Right lung (tissue), 5 donors: Measurements from ENCODE around the gene CCR5. TPM values are rescaled to one million over a fixed set of nuclear protein-coding genes. Genes with fewer than 3 reads are reported as not detected.
A peak's percentile ranks its signal among the peaks of the same experiment; 100 is the strongest.
"Not testable (repeated sequence)": the region's sequence is repeated elsewhere in the genome, so short reads cannot be mapped to it uniquely, and the experiment has no call there.

Experiments used
- DNase-seq, 2 donors: peaks; one replicate each; pipeline ENCODE4 v3.0.0-alpha.2; 2013
- polyA plus RNA-seq, 5 donors: library from polyadenylated mRNA; unstranded; fragments of 120-200 nt; gene quantifications; one replicate each; pipeline versions ENCODE4 v1.2.1 to v1.2.3, GENCODE V29; 2013; ENCODE audit warnings: inconsistent platforms in 1 of 5, low replicate concordance in 1 of 5; ENCODE audit not compliant: insufficient read length in 5 of 5, insufficient read depth in 1 of 5

Gene CCR5
- polyA plus RNA-seq, 5 donors: 0.41 to 1.0 (median 0.55) TPM

DNA sequence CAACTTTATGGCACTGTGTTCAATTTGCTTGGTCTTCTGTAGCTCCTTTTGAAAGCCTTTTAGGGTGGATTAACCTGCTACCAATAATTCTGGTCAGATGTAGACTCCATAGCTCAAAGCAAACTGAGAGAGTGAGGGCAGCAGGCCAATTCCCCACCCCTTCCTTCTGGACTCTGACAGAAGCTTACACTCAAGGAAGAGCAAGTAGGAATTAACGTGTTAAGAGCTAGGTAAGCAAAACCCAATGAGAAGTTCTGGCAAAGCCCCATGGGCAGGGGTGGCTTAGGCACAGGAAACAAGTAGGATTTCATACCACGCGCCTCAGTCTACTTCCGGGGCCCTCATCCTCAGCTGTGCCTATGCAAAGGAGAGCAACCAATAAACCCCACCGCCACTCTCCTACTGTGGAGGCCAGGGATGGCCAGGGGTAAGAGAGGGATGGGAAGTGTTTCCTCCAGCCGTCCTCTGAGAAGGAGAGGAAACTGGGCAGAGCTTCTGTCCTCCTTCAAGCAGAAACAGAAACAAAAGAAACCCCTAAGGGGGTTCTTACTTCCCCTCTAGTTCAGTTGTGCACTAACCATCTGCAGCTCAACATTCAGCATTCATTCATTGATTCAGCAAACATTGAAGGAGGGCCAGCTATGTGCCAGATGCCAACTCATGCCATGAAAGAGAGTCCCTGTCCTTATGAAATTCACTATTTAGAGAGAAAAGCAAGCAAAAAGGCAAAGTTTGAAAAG, 12.6 kb downstream of the CCR5 start:
- no peak for DNase-seq

DNA sequence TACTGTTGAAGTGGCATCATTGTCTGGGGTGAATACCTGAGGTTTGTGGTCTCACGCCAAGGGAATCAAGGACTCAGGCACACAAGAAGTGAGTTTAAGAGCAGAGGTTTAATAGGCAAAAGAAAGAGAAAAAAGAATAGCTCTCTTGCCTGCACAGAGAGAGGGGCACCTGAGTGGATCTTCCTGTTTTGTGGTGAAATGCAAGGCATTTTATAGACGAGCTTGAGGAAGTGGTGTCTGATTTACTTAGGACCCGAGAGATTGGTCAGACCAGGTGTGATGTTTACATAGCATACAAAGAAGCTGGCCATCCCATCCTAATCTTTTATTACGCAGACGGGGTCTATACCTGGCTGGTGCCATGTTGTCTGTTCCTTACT, 13.2 kb downstream of the CCR5 start:
- no peak for DNase-seq

DNA sequence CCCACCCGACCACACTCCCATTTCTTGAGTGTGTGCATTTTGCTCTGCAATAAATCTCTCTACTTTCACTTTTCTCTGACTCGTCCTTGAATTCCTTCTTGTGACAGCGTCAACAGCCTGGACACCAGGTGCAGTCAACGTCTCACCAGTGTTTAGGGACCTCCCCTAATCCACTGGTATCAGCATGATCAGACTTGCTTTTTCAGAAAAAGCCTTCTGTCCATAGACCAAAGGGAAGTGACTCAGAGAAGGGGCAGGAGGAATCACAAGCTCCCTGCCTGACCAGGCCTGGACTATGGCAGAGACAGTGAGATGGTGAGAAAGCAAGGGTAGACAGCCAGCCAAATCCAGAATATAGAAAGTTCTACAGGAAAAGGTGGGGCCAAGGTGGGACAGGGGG, 15.5 kb downstream of the CCR5 start:
- no peak for DNase-seq

DNA sequence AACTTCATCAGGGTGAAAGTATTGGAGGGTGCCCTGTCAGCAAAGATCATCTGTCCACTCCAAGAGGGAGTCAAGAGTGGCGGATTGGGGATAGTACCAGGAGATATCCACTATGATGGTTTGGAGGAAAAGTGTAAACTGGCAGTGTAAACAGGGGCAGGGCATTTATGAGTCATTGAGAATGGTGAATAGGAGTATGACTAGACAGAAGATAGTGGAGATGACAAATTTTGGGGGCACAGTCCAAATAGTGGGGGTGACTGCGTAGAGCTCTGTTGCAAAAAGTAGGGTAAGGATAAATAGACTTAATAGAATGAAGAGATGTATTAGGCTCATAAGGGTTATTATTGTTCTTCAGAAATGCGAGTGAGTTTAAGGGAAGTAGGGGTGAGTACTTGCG, 18.1 kb downstream of the CCR5 start:
- DNase-seq: not testable (repeated sequence)

DNA sequence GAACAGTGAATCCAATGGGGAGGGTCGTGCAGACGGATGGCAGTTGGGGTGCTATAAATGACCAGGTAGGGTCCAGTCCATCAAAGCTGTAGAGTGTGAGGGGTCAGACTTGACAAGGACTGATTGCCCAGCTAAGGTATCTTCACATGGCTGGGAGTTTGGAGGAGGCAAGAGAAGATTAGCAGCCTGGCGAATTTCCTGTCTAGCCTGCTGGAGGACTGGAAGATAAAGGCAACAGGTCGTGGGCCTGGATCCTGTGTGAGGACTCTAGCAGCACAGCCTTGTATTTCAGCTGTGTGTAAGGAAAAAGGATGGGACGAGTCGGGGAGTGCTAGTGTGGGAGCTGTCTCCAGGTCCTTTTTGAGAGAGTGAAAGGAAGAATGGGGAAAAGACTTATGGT, 18.6 kb downstream of the CCR5 start:
- no peak for DNase-seq

DNA sequence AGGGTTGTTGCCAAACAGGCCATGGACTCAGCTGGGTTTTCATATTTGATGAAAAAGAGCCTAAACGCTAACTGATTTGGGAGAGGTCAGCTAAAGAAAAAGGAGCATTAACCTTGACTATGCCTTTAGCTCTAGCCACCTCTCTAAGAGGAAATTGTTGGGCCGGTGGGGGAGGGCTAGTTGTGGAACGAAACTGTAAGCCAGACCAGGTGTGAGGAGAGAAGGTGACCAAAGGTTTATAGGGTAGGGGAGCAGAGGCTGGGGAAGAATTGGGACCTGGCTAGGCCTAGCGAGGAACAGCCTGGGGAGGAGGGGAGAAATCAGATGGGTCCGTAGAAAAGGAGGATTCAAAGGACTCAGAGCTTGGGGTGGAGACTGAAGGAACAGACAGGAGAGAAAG, 20.8 kb downstream of the CCR5 start:
- not testable (repeated sequence) for DNase-seq

DNA sequence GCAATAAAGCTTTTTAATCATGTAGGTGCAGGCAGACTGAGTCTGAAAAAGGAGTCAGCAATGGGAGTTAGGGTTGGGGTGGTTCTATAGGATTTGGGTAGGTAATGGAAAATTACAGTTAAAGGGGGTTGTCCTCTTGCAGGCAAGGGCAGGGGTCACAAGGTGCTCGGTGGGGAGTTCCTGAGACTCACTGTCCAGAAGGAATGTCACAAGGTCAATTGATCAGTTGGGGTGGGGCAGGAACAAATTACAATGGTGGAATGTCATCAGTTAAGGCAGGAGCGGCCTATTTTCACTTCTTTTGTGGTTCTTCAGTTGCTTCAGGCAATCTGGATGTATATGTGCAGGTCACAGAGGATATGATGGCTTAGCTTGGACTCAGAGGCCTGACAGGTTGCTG, 22.3 kb downstream of the CCR5 start:
- DNase-seq: no peak

DNA sequence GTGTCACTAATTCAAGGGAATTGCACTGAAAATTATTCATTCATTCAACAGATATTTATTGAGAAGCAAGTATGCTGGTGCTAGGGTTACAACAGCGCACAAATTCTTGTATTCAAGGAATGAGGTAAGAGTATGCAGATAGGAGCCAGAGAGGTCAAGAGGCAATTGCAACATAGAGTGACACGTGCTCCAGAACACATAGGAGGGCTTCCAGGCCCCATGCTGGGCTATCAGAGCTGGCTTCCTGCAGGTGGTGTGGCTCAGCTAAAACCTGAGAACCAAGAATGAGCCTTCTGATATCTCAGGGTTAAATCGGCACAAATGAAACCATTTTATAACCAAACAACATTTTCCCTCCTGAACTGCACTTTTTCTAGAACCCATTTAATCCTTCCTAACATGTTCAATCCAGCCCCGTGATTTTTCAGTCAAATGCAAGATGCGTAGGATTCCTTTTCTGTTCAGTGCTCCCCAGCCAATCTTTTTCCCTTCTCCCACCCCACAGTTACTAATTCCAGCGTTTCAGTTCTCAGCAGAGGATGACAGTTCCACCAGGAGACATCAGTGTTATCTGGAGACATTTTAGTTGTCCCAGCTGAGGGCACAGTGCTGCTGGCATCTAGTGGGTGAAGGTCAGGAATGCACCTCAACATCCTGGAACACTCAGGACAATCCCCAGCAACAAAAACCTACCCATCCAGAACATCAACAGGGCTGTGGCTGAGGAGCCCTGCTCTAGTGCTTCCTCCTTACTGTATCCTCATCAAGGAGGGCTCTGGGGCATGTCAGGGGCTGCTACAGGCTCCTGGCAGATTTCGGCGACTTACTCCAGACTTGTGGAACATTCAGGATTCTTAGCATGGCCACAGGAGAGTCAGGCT, 23.0 kb downstream of the CCR5 start:
- DNase-seq: no peak

DNA sequence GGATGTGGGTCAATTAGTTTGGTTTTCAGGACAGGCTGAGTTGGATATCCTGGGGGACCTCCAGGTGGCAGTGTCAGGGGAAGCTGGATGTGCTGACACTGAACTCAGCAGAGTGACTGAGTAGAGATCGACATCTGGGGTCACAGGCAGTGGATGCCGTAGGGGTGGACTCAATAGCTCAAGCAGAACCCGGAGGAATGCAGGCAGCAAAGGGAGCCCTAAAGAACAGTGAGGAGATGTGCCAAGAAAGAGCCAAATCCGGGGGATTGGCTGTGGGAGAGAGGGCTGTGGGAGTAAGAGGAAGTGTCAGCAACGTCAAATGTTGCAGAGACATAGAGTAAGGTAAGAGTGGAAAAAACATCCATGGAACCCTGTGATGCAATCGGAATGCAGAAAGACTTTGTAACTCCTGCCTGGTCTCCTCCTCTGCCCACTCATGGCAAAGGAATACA, 24.5 kb downstream of the CCR5 start:
- no peak for DNase-seq

DNA sequence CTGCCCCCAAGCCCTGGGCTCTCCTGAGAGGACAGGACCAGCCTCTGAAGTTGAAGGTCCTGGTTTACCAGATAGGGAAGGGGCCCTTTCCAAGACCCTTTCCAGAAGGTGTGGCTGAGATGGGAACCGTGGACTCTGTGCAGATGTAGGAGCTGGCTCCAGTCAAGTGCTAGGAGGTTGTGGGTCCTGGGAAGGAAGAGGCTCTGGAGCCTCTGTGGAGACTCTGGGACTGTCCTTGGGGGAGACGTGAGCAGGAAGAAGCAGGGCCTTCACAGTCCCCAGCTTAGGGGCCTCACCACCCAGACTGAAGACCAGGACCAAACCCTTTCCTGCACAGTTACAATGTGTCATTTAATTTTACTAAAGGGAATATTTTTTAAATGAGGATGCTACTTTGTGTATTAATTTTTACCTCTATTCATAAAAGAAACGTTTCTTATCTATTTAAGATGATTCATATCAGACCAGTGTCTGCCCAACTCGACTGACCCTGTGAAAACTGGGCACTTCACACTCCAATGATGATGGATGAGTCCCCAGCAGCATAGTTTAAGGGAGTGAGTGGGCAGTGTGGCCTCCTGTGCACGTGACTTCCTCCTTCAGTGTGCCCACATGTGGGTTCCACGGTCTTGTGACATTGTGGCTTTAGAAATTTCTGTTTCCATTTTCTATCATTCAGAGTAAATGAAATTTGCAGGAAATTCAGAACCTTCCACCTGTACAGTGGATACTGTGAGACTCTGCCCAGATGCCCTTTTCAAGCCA, 25.2 kb downstream of the CCR5 start:
- no peak for DNase-seq

DNA sequence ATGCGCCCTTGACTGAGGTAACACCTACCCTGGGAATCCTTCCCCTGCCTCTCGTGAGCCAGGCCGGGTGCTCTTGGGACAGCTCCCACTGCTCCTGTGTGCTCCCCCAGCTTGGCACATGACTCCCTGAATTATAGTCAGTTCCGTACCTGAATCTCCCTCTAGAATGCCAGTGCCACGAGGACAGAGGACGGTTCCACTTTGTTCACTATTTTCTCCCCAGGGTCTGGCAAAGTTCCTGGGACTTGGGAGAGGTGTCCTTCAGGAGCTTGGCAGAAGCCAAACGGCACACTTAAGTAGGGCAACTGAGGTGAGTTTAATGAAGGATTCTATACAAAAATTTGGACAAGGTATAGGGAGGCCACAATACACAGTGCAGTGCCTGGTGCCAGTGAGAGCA, 26.4 kb downstream of the CCR5 start:
- DNase-seq: no peak

DNA sequence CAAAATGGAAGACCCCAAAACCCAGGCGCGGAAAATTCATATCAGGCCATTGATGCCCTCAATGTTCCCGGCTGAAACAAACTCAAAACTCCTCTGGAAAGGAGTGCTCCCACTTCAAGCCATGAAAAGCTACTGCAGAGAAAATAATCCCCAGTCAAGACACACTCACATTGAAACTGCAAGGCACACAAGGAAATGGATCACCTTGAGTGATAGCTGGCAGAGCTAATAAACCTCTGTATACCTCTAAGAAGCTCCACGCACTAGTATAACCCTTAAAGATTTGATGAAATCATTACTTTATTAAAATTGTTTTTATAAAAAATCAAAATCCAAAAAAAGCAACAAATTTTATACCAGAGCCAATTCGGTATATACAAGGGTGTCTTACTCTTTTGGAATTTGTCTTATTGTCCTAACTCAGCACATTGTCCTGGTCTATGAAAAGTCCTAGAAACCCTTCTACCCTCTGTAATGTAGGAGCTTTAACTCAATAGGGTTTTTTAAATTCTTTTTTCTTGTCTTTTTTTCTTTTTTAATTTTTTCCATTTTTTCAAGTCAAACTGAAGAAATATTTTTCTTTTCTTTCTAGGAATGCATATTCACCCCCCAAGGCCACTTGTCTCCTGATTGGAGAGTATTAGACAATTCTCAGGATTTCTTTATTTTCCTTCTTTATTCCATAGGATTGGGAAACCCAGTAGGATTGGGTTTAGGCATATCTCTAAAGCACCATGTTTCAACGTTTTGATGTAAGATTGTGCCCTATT, 27.6 kb downstream of the CCR5 start:
- no peak for DNase-seq

DNA sequence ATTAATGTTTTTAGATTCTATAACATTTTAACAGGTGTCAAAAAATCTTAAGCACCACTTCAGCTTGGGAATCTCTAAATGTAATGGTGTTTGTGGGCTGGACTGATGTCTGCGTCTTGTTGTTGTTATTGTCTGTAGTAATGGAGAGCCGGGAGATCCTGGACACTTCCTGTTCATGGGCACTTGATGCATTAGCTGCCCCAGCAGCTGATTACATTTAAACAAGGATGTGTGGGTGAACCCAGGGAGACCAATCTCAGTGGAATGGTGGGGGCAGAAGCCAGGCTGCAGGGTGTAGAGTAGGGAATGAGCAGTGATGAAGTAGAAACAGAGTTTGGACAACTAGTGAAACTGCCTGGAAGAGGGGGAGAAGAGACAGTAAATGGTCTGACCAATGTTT, 28.4 kb downstream of the CCR5 start:
- DNase-seq: no peak

DNA sequence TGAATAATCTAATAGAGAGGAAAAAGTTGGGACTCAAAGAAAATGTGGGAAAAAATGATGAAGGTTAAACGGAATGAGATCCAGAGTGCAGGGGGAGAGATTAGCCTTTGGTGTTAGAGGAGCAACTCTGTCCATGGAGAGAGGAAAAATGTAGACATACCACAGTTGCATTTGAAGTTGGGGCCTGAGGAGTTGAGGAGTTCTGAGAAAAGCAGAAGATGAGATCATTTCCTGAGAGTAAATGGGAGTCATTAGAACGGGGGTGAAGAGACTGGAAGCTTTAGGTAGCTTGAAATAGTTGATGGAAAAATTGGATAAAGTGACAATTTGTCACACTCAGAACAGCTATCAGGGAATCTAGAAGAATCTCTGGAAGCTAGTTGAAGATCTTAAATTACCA, 28.8 kb downstream of the CCR5 start:
- no peak for DNase-seq

DNA sequence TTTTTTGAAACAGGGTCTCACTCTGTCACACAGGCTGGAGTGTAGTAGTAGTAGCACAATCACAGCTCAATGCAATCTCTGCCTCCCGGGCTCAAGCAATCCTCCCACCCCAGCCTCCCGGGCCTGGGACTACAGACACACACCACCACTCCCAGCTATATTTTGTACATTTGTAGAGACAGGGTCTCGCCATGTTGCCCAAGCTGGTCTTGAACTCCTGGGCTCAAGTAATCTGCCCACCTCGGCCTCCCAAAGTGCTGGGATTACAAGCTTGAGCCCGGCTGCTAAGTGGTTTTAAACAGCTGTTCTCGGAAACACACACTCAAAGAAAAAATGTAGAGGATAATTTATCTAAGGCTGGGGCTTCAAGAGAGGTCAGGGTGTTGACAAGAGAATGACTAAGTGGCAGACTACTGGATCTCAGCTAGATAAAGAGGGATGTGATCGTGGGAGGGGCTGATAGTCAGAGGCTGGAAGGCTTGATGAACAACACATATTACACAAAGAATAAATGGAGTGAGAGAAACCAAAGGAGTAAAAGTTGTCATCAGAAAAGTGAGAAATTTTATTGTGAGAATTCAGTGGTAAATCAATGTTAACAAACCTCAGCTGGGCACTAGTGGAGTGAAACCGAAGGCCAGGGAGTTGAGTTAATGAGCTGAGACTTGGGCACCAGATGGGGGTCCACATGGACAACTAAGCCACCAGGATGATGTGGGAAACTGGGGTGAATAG, 29.4 kb downstream of the CCR5 start:
- peak; percentile 69 to 77 for DNase-seq

DNA sequence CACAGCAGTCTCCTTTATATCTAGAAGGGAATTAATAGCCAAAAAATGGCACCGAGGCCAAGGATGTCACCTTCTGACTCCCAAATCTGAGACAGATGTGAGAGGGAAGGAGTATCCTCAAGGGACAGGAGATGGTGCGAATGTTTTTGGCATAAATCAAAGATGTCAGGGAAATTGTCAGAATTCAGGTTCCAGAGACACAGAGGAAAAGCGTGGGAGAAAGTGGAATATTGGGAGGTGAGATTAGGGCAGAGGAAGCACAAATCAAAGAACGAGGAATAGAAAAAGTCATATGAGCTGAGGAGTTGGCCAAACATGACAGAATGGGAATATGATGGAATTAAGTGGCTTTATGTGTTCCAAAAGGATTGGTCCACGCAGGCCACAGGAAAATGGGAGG, 30.1 kb downstream of the CCR5 start:
- no peak for DNase-seq

DNA sequence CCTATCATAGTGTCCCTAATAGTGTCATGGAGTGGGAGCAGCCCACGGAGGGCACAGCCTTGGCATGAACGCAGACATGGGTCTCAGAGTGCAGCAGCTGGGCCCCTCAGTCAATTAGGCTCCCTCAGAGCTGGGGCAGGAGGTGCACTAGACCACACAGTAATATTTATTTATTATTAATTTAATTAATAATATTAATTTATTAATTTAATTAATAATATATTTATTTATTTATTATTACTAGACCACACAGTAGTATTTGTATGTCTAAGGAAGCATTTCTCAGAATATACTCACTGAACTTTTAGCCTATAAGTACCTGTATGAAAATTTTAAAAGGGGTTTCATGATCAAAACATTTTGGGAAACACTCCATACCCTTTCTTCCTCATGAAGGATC, 30.8 kb downstream of the CCR5 start:
- no peak for DNase-seq

DNA sequence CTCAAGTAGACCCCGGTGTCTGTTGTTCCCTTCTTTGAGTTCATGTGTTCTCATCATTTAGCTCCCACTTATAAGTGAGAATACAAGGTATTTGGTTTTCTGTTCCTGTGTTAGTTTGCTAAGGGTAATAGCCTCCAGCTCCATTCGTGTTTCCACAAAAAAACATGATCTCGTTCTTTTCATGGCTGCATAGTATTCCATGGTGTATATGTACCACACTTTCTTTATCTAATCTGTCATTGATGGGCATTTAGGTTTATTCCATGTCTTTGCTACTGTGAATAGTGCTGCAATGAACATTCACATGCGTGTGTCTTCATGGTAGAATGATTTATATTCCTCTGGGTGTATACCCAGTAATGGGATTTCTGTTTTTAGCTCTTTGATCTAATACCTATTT, 32.2 kb downstream of the CCR5 start:
- not testable (repeated sequence) for DNase-seq

DNA sequence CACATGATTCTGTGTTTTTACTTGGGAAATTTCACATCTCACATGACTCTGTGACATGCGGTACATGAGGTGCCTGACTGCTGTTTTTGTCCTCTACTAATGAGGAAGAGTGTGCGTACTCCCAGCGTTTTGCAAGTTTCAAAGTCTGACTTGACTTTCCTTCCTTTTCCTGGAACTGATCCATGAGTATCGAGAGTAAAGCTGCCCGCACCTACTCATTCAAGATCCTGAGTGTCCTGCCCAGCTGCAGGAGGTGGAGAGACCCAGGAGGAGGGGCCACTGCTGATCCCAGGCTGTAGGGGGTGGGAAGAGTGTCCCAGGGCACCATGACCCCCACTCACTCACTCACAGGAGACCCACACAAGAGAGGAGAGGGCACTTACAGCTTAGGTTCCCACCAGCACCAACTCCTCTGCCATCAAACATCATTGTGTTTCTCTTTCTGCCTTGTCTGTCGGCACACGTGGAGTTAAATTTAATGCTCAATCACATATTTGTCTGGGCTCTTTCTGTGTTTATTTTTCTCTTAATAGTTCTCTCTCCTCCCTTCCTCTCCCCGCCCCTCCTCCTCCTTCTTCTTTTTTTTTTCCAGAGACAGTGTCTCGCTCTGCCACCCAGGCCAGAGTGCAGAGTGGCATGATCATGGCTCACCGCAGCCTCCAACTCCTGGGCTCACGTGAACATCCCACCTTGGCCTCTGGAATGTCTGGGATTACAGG, 34.7 kb downstream of the CCR5 start:
- peak in 1 of 2 donors; percentile 42 for DNase-seq

DNA sequence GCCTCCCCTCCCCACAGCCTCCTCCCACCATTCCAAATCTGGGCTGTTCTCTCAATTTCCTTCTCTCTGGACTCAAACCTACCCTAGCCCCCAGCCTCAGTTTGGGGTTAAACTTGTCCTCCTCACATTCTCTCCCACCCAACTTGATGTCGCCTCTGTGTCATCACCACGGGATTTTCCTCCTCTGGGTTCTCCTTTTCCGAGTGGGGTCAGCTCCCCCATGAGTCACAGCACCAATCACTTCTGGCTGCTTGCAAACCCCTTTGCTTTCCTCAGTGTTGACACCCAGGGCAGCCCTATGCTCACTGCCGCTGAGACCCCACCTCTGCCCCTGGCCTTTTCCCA, 35.7 kb downstream of the CCR5 start:
- no peak for DNase-seq
